K562 (cell line): Measurements from ENCODE around the gene CYB5B. TPM values are rescaled to one million over a fixed set of nuclear protein-coding genes. Genes with fewer than 3 reads are reported as not detected.

ENCODE experiments used
- ATAC-seq: fragments of 200-7000 bp; cut with Tn5 transposase; 3 replicates; pipeline ENCODE4 v1.9.1; 2020; ENCODE audit warnings: moderate library complexity
- BruUV-seq: library from RNA; stranded (reverse); fragments of 400-500 nt; replicated peaks from 2 replicates; lab custom pipeline; 2021; lab: Mats Ljungman, UMichigan
- CTCF ChIA-PET: fragments of 300-600 bp; formaldehyde crosslinking; extraction: SDS; loops from one replicate; lab custom pipeline; 2021; ENCODE audit warnings: low intra/inter-chr PET ratio; lab: Yijun Ruan, JAX
- POLR2A ChIA-PET: fragments of 300-600, 350-650 bp; sonication (Branson Sonifier 250); formaldehyde crosslinking; extraction: SDS; loops from one replicate; lab custom pipeline; 2021; ENCODE audit warnings: antibody characterized with exemption, inconsistent platforms; lab: Yijun Ruan, JAX
- DNase-seq, 4 experiments: peaks; one replicate each; pipeline versions ENCODE4 v3.0.0 to v3.0.0-alpha.2; 2011 to 2018; ENCODE audit warnings: low spot score in 3 of 4, mixed read lengths in 3 of 4; ENCODE audit errors: extremely low read depth in 1 of 4
- FAIRE-seq: peaks from 2 replicates; lab custom pipeline; 2011; peaks lifted over from hg19 to GRCh38; lab: Jason Lieb, UNC
- H2AFZ ChIP-seq: 2 replicates; pipeline ENCODE4 v1.6.0; 2011; ENCODE audit warnings: low read depth, low read length, control low read depth, inconsistent platforms
- H3K27ac ChIP-seq: fragments of 200-600 bp; 3 replicates; pipeline ENCODE4 v1.8.0; 2011; ENCODE audit warnings: low read depth, mild to moderate bottlenecking, control low read depth, inconsistent platforms, low read length, moderate library complexity, mixed read lengths; ENCODE audit errors: extremely low read depth
- H3K27me3 ChIP-seq, 2 experiments: fragments of 300-600 bp in 1 of 2; 2 replicates in 1 of 2; 3 replicates in 1 of 2; pipeline versions ENCODE4 v1.6.0 to v1.8.0; 2011; ENCODE audit warnings: inconsistent platforms in 2 of 2, low read length in 2 of 2, mild to moderate bottlenecking in 1 of 2, mixed read lengths in 1 of 2, moderate library complexity in 1 of 2; ENCODE audit not compliant: control insufficient read depth in 2 of 2, insufficient read depth in 2 of 2
- H3K36me3 ChIP-seq: fragments of 300-600 bp; 3 replicates; pipeline ENCODE4 v1.8.0; 2011; ENCODE audit warnings: mild to moderate bottlenecking, low read length, inconsistent platforms; ENCODE audit not compliant: control insufficient read depth, insufficient read depth
- H3K4me1 ChIP-seq, 2 experiments: fragments of 200-600 bp in 1 of 2; replicated peaks in 1 of 2; 2 replicates in 1 of 2; 3 replicates in 1 of 2; pipeline versions ENCODE4 v1.5.1 to v1.8.0; 2011; ENCODE audit warnings: inconsistent platforms in 2 of 2, low read length in 2 of 2, mild to moderate bottlenecking in 1 of 2, mixed read lengths in 1 of 2, moderate library complexity in 1 of 2; ENCODE audit not compliant: control insufficient read depth in 2 of 2, insufficient read depth in 2 of 2
- H3K4me2 ChIP-seq: 2 replicates; pipeline ENCODE4 v1.6.1; 2011; ENCODE audit warnings: low read length, control low read depth, inconsistent platforms, mixed read lengths; ENCODE audit not compliant: insufficient read depth
- H3K4me3 ChIP-seq: fragments of 200-600 bp; sonication (generic), shearing (Covaris generic); 2 replicates; pipeline ENCODE4 v1.5.1; 2016; ENCODE audit warnings: control low read depth, inconsistent platforms
- H3K79me2 ChIP-seq: fragments of 200-600 bp; 3 replicates; pipeline ENCODE4 v1.8.0; 2011; ENCODE audit warnings: low read length, inconsistent platforms; ENCODE audit not compliant: control insufficient read depth, insufficient read depth
- H3K9ac ChIP-seq, 2 experiments: 2 replicates each; pipeline versions ENCODE4 v1.6.0 to v1.6.1; 2011; ENCODE audit warnings: low read depth in 2 of 2, low read length in 2 of 2, control low read depth in 1 of 2, inconsistent platforms in 1 of 2, mild to moderate bottlenecking in 1 of 2, mixed read lengths in 1 of 2; ENCODE audit not compliant: insufficient read depth in 1 of 2
- H3K9me1 ChIP-seq: one replicate; pipeline ENCODE4 v1.6.0; 2011; ENCODE audit warnings: inconsistent platforms, mild to moderate bottlenecking, low read length, moderate library complexity; ENCODE audit not compliant: control insufficient read depth, insufficient read depth
- H3K9me3 ChIP-seq: replicated peaks from 2 replicates; pipeline ENCODE4 v1.5.1; 2011; ENCODE audit warnings: low read depth, low read length, inconsistent platforms; ENCODE audit not compliant: control insufficient read depth, insufficient read depth
- H4K20me1 ChIP-seq: replicated peaks from 2 replicates; pipeline ENCODE4 v1.6.1; 2011; ENCODE audit warnings: low read length, inconsistent platforms, mixed read lengths; ENCODE audit not compliant: control insufficient read depth, insufficient read depth
- BRF1 ChIP-seq: IDR thresholded peaks from 3 replicates; pipeline ENCODE4 v1.6.1; 2011; ENCODE audit warnings: borderline replicate concordance, mild to moderate bottlenecking; ENCODE audit not compliant: insufficient read length; ENCODE audit errors: extremely low read depth
- EHMT2 ChIP-seq: fragments of 450-650 bp; IDR thresholded peaks from 2 replicates; pipeline ENCODE4 v1.6.1; 2018; ENCODE audit warnings: antibody characterized with exemption
- EP300 ChIP-seq: IDR thresholded peaks from 2 replicates; pipeline ENCODE4 v1.6.1; 2012; ENCODE audit warnings: low read length, improper control_type of control experiment
- PCBP1 ChIP-seq: fragments of 200-400 bp; formaldehyde crosslinking; IDR thresholded peaks from 2 replicates; pipeline ENCODE4 v1.6.1; 2018; ENCODE audit warnings: mild to moderate bottlenecking, low read depth, low read length; ENCODE audit not compliant: poor library complexity, severe bottlenecking
- PHF20 ChIP-seq: fragments of 450-650 bp; IDR thresholded peaks from 2 replicates; pipeline ENCODE4 v1.6.1; 2018; ENCODE audit not compliant: partially characterized antibody
- POLR3A ChIP-seq: IDR thresholded peaks from 2 replicates; pipeline ENCODE4 v1.6.1; 2011; ENCODE audit warnings: borderline replicate concordance, mild to moderate bottlenecking, moderate library complexity; ENCODE audit not compliant: insufficient read length, insufficient read depth; ENCODE audit errors: extremely low read depth
- PPARD ChIP-seq: fragments of 250-450 bp; sonication (Bioruptor Pico); IDR thresholded peaks from 2 replicates; pipeline ENCODE4 v1.8.0; 2022; ENCODE audit warnings: inconsistent platforms, mild to moderate bottlenecking, moderate library complexity
- STAT5A ChIP-seq: IDR thresholded peaks from 2 replicates; pipeline ENCODE4 v1.6.1; 2012; ENCODE audit warnings: low read length, inconsistent platforms, borderline replicate concordance
- U2AF2 ChIP-seq: fragments of 200-400 bp; formaldehyde crosslinking; optimal IDR thresholded peaks from 2 replicates; pipeline ENCODE3; 2017; ENCODE audit warnings: low read depth, mild to moderate bottlenecking, low read length
- ZBTB8A ChIP-seq: fragments of 450-650 bp; IDR thresholded peaks from 2 replicates; pipeline ENCODE4 v1.6.1; 2018; ENCODE audit warnings: mild to moderate bottlenecking, moderate library complexity; ENCODE audit not compliant: partially characterized antibody
- ZNF785 ChIP-seq: fragments of 250-450 bp; sonication (Bioruptor Pico); IDR thresholded peaks from 2 replicates; pipeline ENCODE4 v1.4.0; 2020; ENCODE audit warnings: mild to moderate bottlenecking
- WGBS: fragments of 100-300 bp; shearing (Covaris generic); methylation state at CpG from one replicate; pipeline ENCODE4 v1.1.6; 2016; ENCODE audit warnings: low coverage, mixed read lengths; ENCODE audit not compliant: insufficient coverage; ENCODE audit errors: missing lambda C conversion rate; 5-methylcytosine and 5-hydroxymethylcytosine counted together
- in situ Hi-C: fragments of 300-500 bp; cut with MboI; formaldehyde crosslinking; loops from 4 replicates; pipeline ENCODE4 v1.15.0; 2018; ENCODE audit warnings: inconsistent platforms, mixed read lengths
- intact Hi-C: fragments of 100-400 bp; cut with micrococcal nuclease; formaldehyde crosslinking; loops from 2 replicates; pipeline ENCODE4 v1.14.2; 2022
- polyA plus RNA-seq, 8 experiments: library from polyadenylated mRNA; depleted of rRNA in 4 of 8; stranded (reverse) in 5 of 8; unstranded in 3 of 8; fragments of >200 nt; fragmentation: Nextera tagmentation in 2 of 8; fragmentation: Illumina TruSeq in 1 of 8; extraction: Ambion mirVana in 2 of 8; extraction: Trizol in 1 of 8; gene quantifications; 2 replicates each; pipeline versions ENCODE4 v1.2.1 to v1.2.3, GENCODE V29; 2011 to 2014; ENCODE audit warnings: inconsistent platforms in 1 of 8, missing spikeins in 1 of 8
- total RNA-seq, 7 experiments: library from RNA; depleted of rRNA in 6 of 7; stranded (reverse); fragments of >200 nt in 6 of 7; fragmentation: Illumina TruSeq in 2 of 7; extraction: Trizol in 2 of 7; gene quantifications; 2 replicates each; pipeline versions ENCODE4 v1.2.1 to v1.2.3, GENCODE V29; 2011 to 2021; ENCODE audit warnings: low replicate concordance in 1 of 7
- TF ChIP-seq, protein P1 (sequence below): fragments of 450-650 bp; IDR thresholded peaks from 2 replicates; pipeline ENCODE4 v1.6.1; 2016; ENCODE audit warnings: antibody characterized with exemption
- TF ChIP-seq, protein P2 (sequence below): sonication (generic); formaldehyde crosslinking; IDR thresholded peaks from 2 replicates; pipeline ENCODE4 v1.8.0; 2022; ENCODE audit warnings: mild to moderate bottlenecking, missing genetic modification reagents, borderline replicate concordance
- TF ChIP-seq, protein P3 (sequence below): fragments of 250-450 bp; sonication (Bioruptor Pico); IDR thresholded peaks from 2 replicates; pipeline ENCODE4 v1.4.0; 2020; ENCODE audit warnings: borderline replicate concordance

The CYB5B gene
- total and polyA plus RNA-seq, 9 of the 15 experiments (the other 6 are each of a cell fraction or from before 2014, with no cell fraction given) = 29.9 to 274 (median 136) TPM

DNA sequence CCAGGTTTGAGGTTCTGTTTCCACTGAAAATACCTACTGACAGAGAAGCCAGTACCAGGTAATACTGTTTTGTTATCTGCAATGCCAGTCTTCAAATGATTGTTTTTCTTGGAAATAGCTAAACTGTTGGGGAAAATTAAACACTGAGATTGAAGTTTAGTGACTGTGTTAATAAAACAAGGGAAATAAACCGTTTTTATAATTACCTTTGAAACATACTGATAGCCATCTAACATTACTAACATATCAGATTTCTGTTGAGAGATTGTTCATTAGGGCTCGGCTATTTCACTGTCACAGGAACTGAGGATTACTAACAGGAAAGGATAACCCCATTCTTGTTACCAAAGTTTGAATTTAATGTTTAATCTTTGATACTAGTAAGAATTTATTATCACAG, 42.1 kb downstream of the CYB5B start:
- no TSS peak for BruUV-seq
- DNase-seq (no peak), ATAC-seq (no peak), FAIRE-seq (no peak)
- in situ Hi-C loops (no loop called here), intact Hi-C loops (loop anchor here (10.0 kb wide), 1 partner anchor 72 kb away; no protein-coding TSS in a partner anchor)
- Histone ChIP-seq H2AFZ (no peak overlapping the region), H3K27me3 (no peaks in the 10 kb centered on the region), H3K9me1 (no peaks in the 10 kb centered on the region), H3K4me3 (no peak overlapping the region), H3K4me1 (peaks cover 4 to 8% of the 10 kb centered on the region in 2 experiments; a peak in 3 of 5 replicates), H3K9ac (no peak overlapping the region), H3K79me2 (no peaks in the 10 kb centered on the region), H3K4me2 (no peak overlapping the region), H3K27ac (no peak overlapping the region), H3K9me3 (no peaks in the 10 kb centered on the region), H3K36me3 (peaks cover 25% of the 10 kb centered on the region; the same call in 2 of the 3 replicates), H4K20me1 (no peaks in the 10 kb centered on the region)
- POLR2A ChIA-PET = interaction anchor here (2.0 kb wide), 1 partner anchor 11 kb away, joined by 7 read pairs; no protein-coding TSS in a partner anchor
- whole genome bisulfite sequencing = 37% methylated on average over 2 of the region's 2 CpGs
- TF ChIP-seq ZBTB8A (no peak), U2AF2 (no peak), PPARD (CRISPR knock-in tag) (no peak), PHF20 (no peak), POLR3A (no peak), EP300 (no peak), PCBP1 (no peak), BRF1 (no peak), ZNF785 (CRISPR knock-in tag) (no peak), STAT5A (no peak), EHMT2 (no peak)
- TF ChIP-seq, protein P1, sequence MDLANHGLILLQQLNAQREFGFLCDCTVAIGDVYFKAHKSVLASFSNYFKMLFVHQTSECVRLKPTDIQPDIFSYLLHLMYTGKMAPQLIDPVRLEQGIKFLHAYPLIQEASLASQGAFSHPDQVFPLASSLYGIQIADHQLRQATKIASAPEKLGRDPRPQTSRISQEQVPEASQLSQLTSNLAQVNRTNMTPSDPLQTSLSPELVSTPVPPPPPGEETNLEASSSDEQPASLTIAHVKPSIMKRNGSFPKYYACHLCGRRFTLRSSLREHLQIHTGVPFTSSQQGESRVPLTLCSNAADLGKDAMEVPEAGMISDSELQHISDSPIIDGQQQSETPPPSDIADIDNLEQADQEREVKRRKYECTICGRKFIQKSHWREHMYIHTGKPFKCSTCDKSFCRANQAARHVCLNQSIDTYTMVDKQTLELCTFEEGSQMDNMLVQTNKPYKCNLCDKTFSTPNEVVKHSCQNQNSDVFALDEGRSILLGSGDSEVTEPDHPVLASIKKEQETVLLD = no peak
- TF ChIP-seq, protein P2, sequence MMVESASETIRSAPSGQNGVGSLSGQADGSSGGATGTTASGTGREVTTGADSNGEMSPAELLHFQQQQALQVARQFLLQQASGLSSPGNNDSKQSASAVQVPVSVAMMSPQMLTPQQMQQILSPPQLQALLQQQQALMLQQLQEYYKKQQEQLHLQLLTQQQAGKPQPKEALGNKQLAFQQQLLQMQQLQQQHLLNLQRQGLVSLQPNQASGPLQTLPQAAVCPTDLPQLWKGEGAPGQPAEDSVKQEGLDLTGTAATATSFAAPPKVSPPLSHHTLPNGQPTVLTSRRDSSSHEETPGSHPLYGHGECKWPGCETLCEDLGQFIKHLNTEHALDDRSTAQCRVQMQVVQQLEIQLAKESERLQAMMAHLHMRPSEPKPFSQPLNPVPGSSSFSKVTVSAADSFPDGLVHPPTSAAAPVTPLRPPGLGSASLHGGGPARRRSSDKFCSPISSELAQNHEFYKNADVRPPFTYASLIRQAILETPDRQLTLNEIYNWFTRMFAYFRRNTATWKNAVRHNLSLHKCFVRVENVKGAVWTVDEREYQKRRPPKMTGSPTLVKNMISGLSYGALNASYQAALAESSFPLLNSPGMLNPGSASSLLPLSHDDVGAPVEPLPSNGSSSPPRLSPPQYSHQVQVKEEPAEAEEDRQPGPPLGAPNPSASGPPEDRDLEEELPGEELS = no peak
- TF ChIP-seq, protein P3, sequence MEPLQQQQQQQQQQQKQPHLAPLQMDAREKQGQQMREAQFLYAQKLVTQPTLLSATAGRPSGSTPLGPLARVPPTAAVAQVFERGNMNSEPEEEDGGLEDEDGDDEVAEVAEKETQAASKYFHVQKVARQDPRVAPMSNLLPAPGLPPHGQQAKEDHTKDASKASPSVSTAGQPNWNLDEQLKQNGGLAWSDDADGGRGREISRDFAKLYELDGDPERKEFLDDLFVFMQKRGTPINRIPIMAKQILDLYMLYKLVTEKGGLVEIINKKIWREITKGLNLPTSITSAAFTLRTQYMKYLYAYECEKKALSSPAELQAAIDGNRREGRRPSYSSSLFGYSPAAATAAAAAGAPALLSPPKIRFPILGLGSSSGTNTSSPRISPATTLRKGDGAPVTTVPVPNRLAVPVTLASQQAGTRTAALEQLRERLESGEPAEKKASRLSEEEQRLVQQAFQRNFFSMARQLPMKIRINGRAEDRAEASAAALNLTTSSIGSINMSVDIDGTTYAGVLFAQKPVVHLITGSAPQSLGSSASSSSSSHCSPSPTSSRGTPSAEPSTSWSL (CRISPR knock-in tag) = no peak
- CTCF ChIA-PET = no interaction called here
